Measurements from ENCODE around the gene ZNF182.

- TF ChIP-seq POLR2AphosphoS5 (IDR thresholded peaks at IDR 0.05; ENCODE audit: low read depth, low read length) (no peak), TAF1 (IDR thresholded peaks at IDR 0.05; ENCODE audit: borderline replicate concordance, low read depth, low read length) (no peak)
These were observed 21.8 kb upstream of the ZNF182 start for GRCh38 chrX:48025561-48025960.

Data from GM12892 (cell line).